Measurements from ENCODE around the gene NRG3. TPM values are rescaled to one million over a fixed set of nuclear protein-coding genes. Genes with fewer than 3 reads are reported as not detected.

The NRG3 gene
- total and polyA plus RNA-seq, 5 donors: 0.23 to 3.4 (median 1.4) TPM

GRCh38 chr10:82814635-82815034, 939.6 kb downstream of the NRG3 start:
- H3K4me3 ChIP-seq (ENCODE audit: low read length): no peak overlapping the region
- DNase-seq: no peak
- no peak overlapping the region for H3K27ac ChIP-seq (ENCODE audit: low read length)
- ATAC-seq: no peak
- no peaks in the 10 kb centered on the region for H3K27me3 ChIP-seq (ENCODE audit: control insufficient read depth, insufficient read depth)
- intact Hi-C loops (cut with DNase I): no loop called here
- no peaks in the 10 kb centered on the region for H3K4me1 ChIP-seq (ENCODE audit: control insufficient read depth, insufficient read depth, low read length)
- H3K9me3 ChIP-seq (ENCODE audit: control insufficient read depth, low read length): no peaks in the 10 kb centered on the region

- H3K27me3 ChIP-seq (ENCODE audit: control insufficient read depth, insufficient read depth): no peaks in the 10 kb centered on the region
- intact Hi-C loops (cut with DNase I): no loop called here
- H3K4me1 ChIP-seq (ENCODE audit: control insufficient read depth, insufficient read depth, low read length): no peaks in the 10 kb centered on the region
- no peaks in the 10 kb centered on the region for H3K9me3 ChIP-seq (ENCODE audit: control insufficient read depth, low read length)
- 94% methylated on average over 7 of the region's 7 CpGs for WGBS
- no peak overlapping the region for H3K27ac ChIP-seq (ENCODE audit: low read length)
- ATAC-seq: no peak
- H3K4me3 ChIP-seq (ENCODE audit: low read length): no peak overlapping the region
- DNase-seq: peak in 2 of 3 donors; percentile 25 to 28
Measured at GRCh38 chr10:82815680-82816079, 940.7 kb downstream of the NRG3 start.

- no peaks in the 10 kb centered on the region for H3K4me1 ChIP-seq (ENCODE audit: control insufficient read depth, insufficient read depth, low read length)
- no peak for ATAC-seq
- intact Hi-C loops (cut with DNase I): no loop called here
- no peak for DNase-seq
- 91% methylated on average over 6 of the region's 6 CpGs for WGBS
- H3K27ac ChIP-seq (ENCODE audit: low read length): no peak overlapping the region
- no peak overlapping the region for H3K4me3 ChIP-seq (ENCODE audit: low read length)
- no peaks in the 10 kb centered on the region for H3K9me3 ChIP-seq (ENCODE audit: control insufficient read depth, low read length)
- H3K27me3 ChIP-seq (ENCODE audit: control insufficient read depth, insufficient read depth): no peaks in the 10 kb centered on the region
Measured at GRCh38 chr10:82817676-82818422, 942.9 kb downstream of the NRG3 start.

GRCh38 chr10:82821043-82821442, 946.0 kb downstream of the NRG3 start:
- Histone ChIP-seq H3K9me3 (ENCODE audit: control insufficient read depth, low read length) (no peaks in the 10 kb centered on the region), H3K27me3 (ENCODE audit: control insufficient read depth, insufficient read depth) (no peaks in the 10 kb centered on the region), H3K27ac (ENCODE audit: low read length) (no peak overlapping the region), H3K4me3 (ENCODE audit: low read length) (no peak overlapping the region), H3K4me1 (ENCODE audit: control insufficient read depth, insufficient read depth, low read length) (no peaks in the 10 kb centered on the region)
- no peak for DNase-seq
- intact Hi-C loops (cut with DNase I): no loop called here
- 44% methylated on average over 2 of the region's 2 CpGs for WGBS
- no peak for ATAC-seq

- Histone ChIP-seq H3K4me1 (ENCODE audit: control insufficient read depth, insufficient read depth, low read length) (no peaks in the 10 kb centered on the region), H3K9me3 (ENCODE audit: control insufficient read depth, low read length) (no peaks in the 10 kb centered on the region), H3K27me3 (ENCODE audit: control insufficient read depth, insufficient read depth) (no peaks in the 10 kb centered on the region), H3K4me3 (ENCODE audit: low read length) (no peak overlapping the region), H3K27ac (ENCODE audit: low read length) (no peak overlapping the region)
- no peak for ATAC-seq
- 92% methylated on average over 1 of the region's 1 CpG for WGBS
- no peak for DNase-seq
- intact Hi-C loops (cut with DNase I): no loop called here
Measured at GRCh38 chr10:82826132-82826531, 951.1 kb downstream of the NRG3 start.

GRCh38 chr10:82827901-82828300, 952.9 kb downstream of the NRG3 start:
- intact Hi-C loops (cut with DNase I): no loop called here
- DNase-seq (no peak), ATAC-seq (no peak)
- Histone ChIP-seq H3K27me3 (ENCODE audit: control insufficient read depth, insufficient read depth) (no peaks in the 10 kb centered on the region), H3K4me3 (ENCODE audit: low read length) (no peak overlapping the region), H3K9me3 (ENCODE audit: control insufficient read depth, low read length) (no peaks in the 10 kb centered on the region), H3K27ac (ENCODE audit: low read length) (no peak overlapping the region), H3K4me1 (ENCODE audit: control insufficient read depth, insufficient read depth, low read length) (no peaks in the 10 kb centered on the region)
- 75% methylated on average over 4 of the region's 4 CpGs for WGBS

GRCh38 chr10:82847242-82847641, 972.2 kb downstream of the NRG3 start:
- ATAC-seq: no peak
- WGBS: 91% methylated on average over 3 of the region's 3 CpGs
- H3K9me3 ChIP-seq (ENCODE audit: control insufficient read depth, low read length): no peaks in the 10 kb centered on the region
- intact Hi-C loops (cut with DNase I): no loop called here
- no peak overlapping the region for H3K4me3 ChIP-seq (ENCODE audit: low read length)
- no peak overlapping the region for H3K27ac ChIP-seq (ENCODE audit: low read length)
- no peaks in the 10 kb centered on the region for H3K27me3 ChIP-seq (ENCODE audit: control insufficient read depth, insufficient read depth)
- no peaks in the 10 kb centered on the region for H3K4me1 ChIP-seq (ENCODE audit: control insufficient read depth, insufficient read depth, low read length)
- DNase-seq: no peak

- WGBS: 51% methylated on average over 4 of the region's 4 CpGs
- no peaks in the 10 kb centered on the region for H3K9me3 ChIP-seq (ENCODE audit: control insufficient read depth, low read length)
- H3K4me3 ChIP-seq (ENCODE audit: low read length): no peak overlapping the region
- no peak for ATAC-seq
- H3K27me3 ChIP-seq (ENCODE audit: control insufficient read depth, insufficient read depth): no peaks in the 10 kb centered on the region
- no peak overlapping the region for H3K27ac ChIP-seq (ENCODE audit: low read length)
- H3K4me1 ChIP-seq (ENCODE audit: control insufficient read depth, insufficient read depth, low read length): no peaks in the 10 kb centered on the region
- intact Hi-C loops (cut with DNase I): no loop called here
- no peak for DNase-seq
Measured at GRCh38 chr10:82850191-82850590, 975.2 kb downstream of the NRG3 start.

GRCh38 chr10:82856957-82857613, 982.1 kb downstream of the NRG3 start:
- H3K9me3 ChIP-seq (ENCODE audit: control insufficient read depth, low read length): no peaks in the 10 kb centered on the region
- ATAC-seq (no peak), DNase-seq (no peak)
- H3K4me1 ChIP-seq (ENCODE audit: control insufficient read depth, insufficient read depth, low read length): no peaks in the 10 kb centered on the region
- 70% methylated on average over 3 of the region's 3 CpGs for WGBS
- no peak overlapping the region for H3K4me3 ChIP-seq (ENCODE audit: low read length)
- intact Hi-C loops (cut with DNase I): no loop called here
- H3K27me3 ChIP-seq (ENCODE audit: control insufficient read depth, insufficient read depth): no peaks in the 10 kb centered on the region
- H3K27ac ChIP-seq (ENCODE audit: low read length): no peak overlapping the region

- intact Hi-C loops (cut with DNase I): no loop called here
- no peaks in the 10 kb centered on the region for H3K9me3 ChIP-seq (ENCODE audit: control insufficient read depth, low read length)
- 74% methylated on average over 2 of the region's 2 CpGs for WGBS
- H3K27me3 ChIP-seq (ENCODE audit: control insufficient read depth, insufficient read depth): no peaks in the 10 kb centered on the region
- H3K27ac ChIP-seq (ENCODE audit: low read length): no peak overlapping the region
- DNase-seq: no peak
- no peak overlapping the region for H3K4me3 ChIP-seq (ENCODE audit: low read length)
- H3K4me1 ChIP-seq (ENCODE audit: control insufficient read depth, insufficient read depth, low read length): no peaks in the 10 kb centered on the region
- ATAC-seq: no peak
Measured at GRCh38 chr10:82861889-82862288, 986.9 kb downstream of the NRG3 start.

GRCh38 chr10:82865366-82865765, 990.4 kb downstream of the NRG3 start:
- intact Hi-C loops (cut with DNase I): no loop called here
- ATAC-seq (no peak), DNase-seq (no peak)
- Histone ChIP-seq H3K4me3 (ENCODE audit: low read length) (no peak overlapping the region), H3K9me3 (ENCODE audit: control insufficient read depth, low read length) (no peaks in the 10 kb centered on the region), H3K4me1 (ENCODE audit: control insufficient read depth, insufficient read depth, low read length) (no peaks in the 10 kb centered on the region), H3K27me3 (ENCODE audit: control insufficient read depth, insufficient read depth) (no peaks in the 10 kb centered on the region), H3K27ac (ENCODE audit: low read length) (no peak overlapping the region)
- WGBS: 56% methylated on average over 1 of the region's 1 CpG
